ENCODE measurements around the gene ST6GALNAC3.

ST6GALNAC3 gene

GRCh38 chr1:76279101-76279748 is 204.7 kb downstream of the ST6GALNAC3 start:
- no peak overlapping the region for H3K4me3 ChIP-seq (ENCODE audit: low read depth, low read length)
- no peak for DNase-seq (ENCODE audit: low read depth)
- in situ Hi-C loops (cut with HindIII; ENCODE audit: low sequenced_read_pairs) = no loop called here
- TF ChIP-seq CTCF (IDR thresholded peaks at IDR 0.05; ENCODE audit: low read depth, low read length, missing control alignments) = no peak

- H3K4me3 ChIP-seq (ENCODE audit: low read depth, low read length) = no peak overlapping the region
- no peak for TF ChIP-seq CTCF (IDR thresholded peaks at IDR 0.05; ENCODE audit: low read depth, low read length, missing control alignments)
- no peak for DNase-seq (ENCODE audit: low read depth)
- in situ Hi-C loops (cut with HindIII; ENCODE audit: low sequenced_read_pairs) = no loop called here
Observed at GRCh38 chr1:76281306-76281705, 206.8 kb downstream of the ST6GALNAC3 start.

GRCh38 chr1:76284842-76285241 is 210.3 kb downstream of the ST6GALNAC3 start:
- in situ Hi-C loops (cut with HindIII; ENCODE audit: low sequenced_read_pairs) = loop anchor here (5.0 kb wide), 1 partner anchor 33 kb away; no protein-coding TSS in a partner anchor

GRCh38 chr1:76285578-76286135 is 211.1 kb downstream of the ST6GALNAC3 start:
- no peak for DNase-seq (ENCODE audit: low read depth)
- H3K4me3 ChIP-seq (ENCODE audit: low read depth, low read length) = no peak overlapping the region
- in situ Hi-C loops (cut with HindIII; ENCODE audit: low sequenced_read_pairs) = loop anchor here (5.0 kb wide), 1 partner anchor 33 kb away; no protein-coding TSS in a partner anchor
- TF ChIP-seq CTCF (IDR thresholded peaks at IDR 0.05; ENCODE audit: low read depth, low read length, missing control alignments) = no peak

More at GRCh38 chr1:76284842-76285241, 210.3 kb downstream of the ST6GALNAC3 start:
- H3K4me3 ChIP-seq (ENCODE audit: low read depth, low read length) = no peak overlapping the region
- no peak for DNase-seq (ENCODE audit: low read depth)
- no peak for TF ChIP-seq CTCF (IDR thresholded peaks at IDR 0.05; ENCODE audit: low read depth, low read length, missing control alignments)

GRCh38 chr1:76287917-76288316 is 213.4 kb downstream of the ST6GALNAC3 start:
- H3K4me3 ChIP-seq (ENCODE audit: low read depth, low read length) = no peak overlapping the region
- in situ Hi-C loops (cut with HindIII; ENCODE audit: low sequenced_read_pairs) = loop anchor here (5.0 kb wide), 1 partner anchor 36 kb away; no protein-coding TSS in a partner anchor

More at GRCh38 chr1:76287917-76288316, 213.4 kb downstream of the ST6GALNAC3 start:
- no peak for TF ChIP-seq CTCF (IDR thresholded peaks at IDR 0.05; ENCODE audit: low read depth, low read length, missing control alignments)
- DNase-seq (ENCODE audit: low read depth) = no peak
